Hematopoietic multipotent progenitor cell treated with erythropoietin and hydrocortisone succinate and interleukin-3 and kit ligand, for 4 days (in vitro differentiated cells): Measurements from ENCODE around the gene NPBWR2.
"Not testable (repeated sequence)": the region's sequence is repeated elsewhere in the genome, so short reads cannot be mapped to it uniquely, and the experiment has no call there.

ENCODE experiments used
- DNase-seq: peaks from one replicate; pipeline ENCODE4 v3.0.0-alpha.2; 2015

NPBWR2 gene

GRCh38 chr20:64143018-64143801 is 35.8 kb upstream of the NPBWR2 start:
- no peak for DNase-seq

GRCh38 chr20:64142590-64142989 is 35.2 kb upstream of the NPBWR2 start:
- no peak for DNase-seq

GRCh38 chr20:64140956-64141355 is 33.6 kb upstream of the NPBWR2 start:
- DNase-seq = no peak

GRCh38 chr20:64140061-64140931 is 32.9 kb upstream of the NPBWR2 start:
- no peak for DNase-seq

- DNase-seq = no peak
Observed at GRCh38 chr20:64139199-64140060, 32.1 kb upstream of the NPBWR2 start.

- no peak for DNase-seq
Observed at GRCh38 chr20:64138276-64138815, 31.0 kb upstream of the NPBWR2 start.

- no peak for DNase-seq
Observed at GRCh38 chr20:64137598-64138031, 30.2 kb upstream of the NPBWR2 start.

GRCh38 chr20:64136004-64136710 is 28.8 kb upstream of the NPBWR2 start:
- no peak for DNase-seq

GRCh38 chr20:64134744-64135143 is 27.4 kb upstream of the NPBWR2 start:
- not testable (repeated sequence) for DNase-seq

GRCh38 chr20:64133951-64134407 is 26.6 kb upstream of the NPBWR2 start:
- peak; percentile 44 for DNase-seq

GRCh38 chr20:64131406-64131805 is 24.0 kb upstream of the NPBWR2 start:
- peak; percentile 53 for DNase-seq

GRCh38 chr20:64130876-64131275 is 23.5 kb upstream of the NPBWR2 start:
- no peak for DNase-seq

GRCh38 chr20:64130271-64130670 is 22.9 kb upstream of the NPBWR2 start:
- no peak for DNase-seq

- no peak for DNase-seq
Observed at GRCh38 chr20:64129146-64129782, 21.9 kb upstream of the NPBWR2 start.

- not testable (repeated sequence) for DNase-seq
Observed at GRCh38 chr20:64123517-64123916, 16.2 kb upstream of the NPBWR2 start.

- DNase-seq = not testable (repeated sequence)
Observed at GRCh38 chr20:64122927-64123326, 15.6 kb upstream of the NPBWR2 start.

- no peak for DNase-seq
Observed at GRCh38 chr20:64121586-64121985, 14.2 kb upstream of the NPBWR2 start.

- DNase-seq = no peak
Observed at GRCh38 chr20:64119681-64120341, 12.4 kb upstream of the NPBWR2 start.

- no peak for DNase-seq
Observed at GRCh38 chr20:64119301-64119680, 11.9 kb upstream of the NPBWR2 start.

- not testable (repeated sequence) for DNase-seq
Observed at GRCh38 chr20:64117432-64117777, 10.0 kb upstream of the NPBWR2 start.
